SK-N-SH (cell line): ENCODE data around the gene PSMD9. TPM values are rescaled to one million over a fixed set of nuclear protein-coding genes. Genes with fewer than 3 reads are reported as not detected.

Experiments
- CTCF ChIA-PET: fragments of 300-600, 350-600 bp; formaldehyde crosslinking; extraction: SDS; loops from one replicate; lab custom pipeline; 2021; lab: Yijun Ruan, JAX
- POLR2A ChIA-PET: fragments of 350-600 bp; sonication (Branson Sonifier 250); formaldehyde crosslinking; extraction: SDS; loops from one replicate; lab custom pipeline; 2020; ENCODE audit warnings: antibody characterized with exemption, inconsistent platforms; lab: Yijun Ruan, JAX
- DNase-seq: peaks from one replicate; pipeline ENCODE4 v3.0.0; 2012
- H2AFZ ChIP-seq: fragments of 200-600 bp; sonication (generic); 2 replicates; pipeline ENCODE4 v1.8.1; 2016; ENCODE audit warnings: antibody characterized with exemption, mild to moderate bottlenecking, low read depth
- H3F3A ChIP-seq: fragments of 200-600 bp; sonication (generic); replicated peaks from 2 replicates; pipeline ENCODE3; 2016; ENCODE audit warnings: antibody characterized with exemption, mild to moderate bottlenecking; ENCODE audit not compliant: insufficient read depth
- H3K27ac ChIP-seq, 2 experiments: fragments of 200-500 bp in 1 of 2; fragments of 200-600 bp in 1 of 2; sonication (Bioruptor generic) in 1 of 2; sonication (generic), shearing (Covaris generic) in 1 of 2; 2 replicates each; pipeline versions ENCODE4 v1.5.1 to v1.6.1; 2014 to 2016; ENCODE audit warnings: low read depth in 2 of 2, inconsistent platforms in 1 of 2, low read length in 1 of 2, mild to moderate bottlenecking in 1 of 2, mixed read lengths in 1 of 2
- H3K27me3 ChIP-seq: fragments of 200-600 bp; sonication (generic), shearing (Covaris generic); 2 replicates; pipeline ENCODE4 v1.6.1; 2016; ENCODE audit warnings: mixed run types; ENCODE audit not compliant: insufficient read depth
- H3K36me3 ChIP-seq, 2 experiments: fragments of 200-500 bp in 1 of 2; fragments of 200-600 bp in 1 of 2; sonication (Bioruptor generic) in 1 of 2; sonication (generic) in 1 of 2; replicated peaks in 1 of 2; 2 replicates each; pipeline versions ENCODE3 to v1.5.1; 2014 to 2016; ENCODE audit warnings: low read length in 1 of 2, mild to moderate bottlenecking in 1 of 2; ENCODE audit not compliant: insufficient read depth in 2 of 2, control insufficient read depth in 1 of 2
- H3K4me1 ChIP-seq, 2 experiments: fragments of 200-500 bp in 1 of 2; fragments of 200-600 bp in 1 of 2; sonication (Bioruptor generic) in 1 of 2; sonication (generic), shearing (Covaris generic) in 1 of 2; 2 replicates each; pipeline versions ENCODE4 v1.5.1 to v1.6.1; 2014 to 2016; ENCODE audit warnings: low read depth in 1 of 2, low read length in 1 of 2, mixed run types in 1 of 2; ENCODE audit not compliant: insufficient read depth in 2 of 2, control insufficient read depth in 1 of 2
- H3K4me2 ChIP-seq: fragments of 200-600 bp; sonication (generic), shearing (Covaris generic); 2 replicates; pipeline ENCODE4 v1.6.1; 2017; ENCODE audit warnings: mixed run types
- H3K4me3 ChIP-seq, 2 experiments: fragments of 200-500 bp in 1 of 2; fragments of 200-600 bp in 1 of 2; sonication (Bioruptor generic) in 1 of 2; sonication (generic), shearing (Covaris generic) in 1 of 2; 2 replicates each; pipeline versions ENCODE4 v1.5.1 to v1.8.1; 2014 to 2016; ENCODE audit warnings: low read depth in 2 of 2, inconsistent platforms in 1 of 2, low read length in 1 of 2, mild to moderate bottlenecking in 1 of 2, mixed read lengths in 1 of 2, moderate library complexity in 1 of 2
- H3K79me2 ChIP-seq: fragments of 200-600 bp; sonication (generic); 2 replicates; pipeline ENCODE4 v1.8.1; 2017; ENCODE audit warnings: mild to moderate bottlenecking; ENCODE audit not compliant: insufficient read depth
- H3K9ac ChIP-seq: fragments of 200-600 bp; sonication (generic); 2 replicates; pipeline ENCODE4 v1.6.1; 2017; ENCODE audit warnings: mixed run types
- H3K9me2 ChIP-seq: fragments of 200-600 bp; sonication (generic); 2 replicates; pipeline ENCODE4 v1.6.1; 2017; ENCODE audit warnings: mixed run types
- H3K9me3 ChIP-seq: fragments of 200-600 bp; sonication (generic); 2 replicates; pipeline ENCODE4 v1.6.1; 2017; ENCODE audit warnings: mixed run types, mild to moderate bottlenecking, moderate library complexity
- H4K20me1 ChIP-seq: fragments of 200-600 bp; sonication (generic); 2 replicates; pipeline ENCODE4 v1.6.1; 2017; ENCODE audit warnings: mild to moderate bottlenecking, mixed run types; ENCODE audit not compliant: insufficient read depth
- CTCF ChIP-seq: fragments of 200-600 bp; sonication (generic); IDR thresholded peaks from 2 replicates; pipeline ENCODE4 v1.6.1; 2017; ENCODE audit warnings: antibody characterized with exemption, mild to moderate bottlenecking, moderate library complexity
- EP300 ChIP-seq, 2 experiments: IDR thresholded peaks; 2 replicates each; pipeline versions ENCODE4 v1.4.0 to v1.6.1; 2012; ENCODE audit warnings: borderline replicate concordance in 1 of 2, low read depth in 1 of 2, low read length in 1 of 2
- NRF1 ChIP-seq: IDR thresholded peaks from 2 replicates; pipeline ENCODE4 v1.6.1; 2012; ENCODE audit warnings: low read depth, mild to moderate bottlenecking, low read length
- RAD21 ChIP-seq: IDR thresholded peaks from 2 replicates; pipeline ENCODE4 v1.6.1; 2012; ENCODE audit warnings: mild to moderate bottlenecking, low read length
- SMC3 ChIP-seq: IDR thresholded peaks from 2 replicates; pipeline ENCODE4 v1.6.1; 2012; ENCODE audit warnings: low read depth, low read length, improper control_type of control experiment
- whole genome bisulfite sequencing: methylation state at CpG from one replicate; pipeline ENCODE4 v1.1.6; 2017; ENCODE audit warnings: low lambda C conversion rate; 5-methylcytosine and 5-hydroxymethylcytosine counted together
- polyA plus RNA-seq, 3 experiments: library from polyadenylated mRNA; depleted of rRNA; stranded (reverse); fragments of >200 nt; gene quantifications; 2 replicates each; pipeline ENCODE4 v1.2.3, GENCODE V29; 2012

Gene PSMD9
- polyA plus RNA-seq, 1 of the 3 experiments (the other 2 are of a cell fraction): 227 TPM

- Histone ChIP-seq H3K9ac (no peak overlapping the region), H3K9me3 (0 out of 2 replicates have a peak, but pooled peaks cover 6% of the 10 kb centered on the region), H3K79me2 (no peaks in the 10 kb centered on the region; the same call in 1 of the 2 replicates), H3K27ac (no peak overlapping the region), H3K36me3 (peaks cover 0 to 23% of the 10 kb centered on the region in 2 experiments), H2AFZ (no peak overlapping the region), H3K9me2 (no peaks in the 10 kb centered on the region), H3F3A (peaks cover 24% of the 10 kb centered on the region), H3K4me2 (no peak overlapping the region), H3K27me3 (no peaks in the 10 kb centered on the region), H4K20me1 (no peaks in the 10 kb centered on the region), H3K4me3 (no peak overlapping the region), H3K4me1 (0 out of 4 replicates have a peak, but pooled peaks cover 0 to 3% of the 10 kb centered on the region in 2 experiments)
- no peak for TF ChIP-seq NRF1
- no peak for DNase-seq
- ChIA-PET CTCF (interaction anchor here (0.9 to 1.4 kb wide), 2 partner anchors 13 to 76 kb away, joined by 3 read pairs; no protein-coding TSS in a partner anchor), POLR2A (no interaction called here)
- 67% methylated on average over 3 of the region's 3 CpGs for WGBS
Observed at GRCh38 chr12:121953695-121954094, 65.1 kb downstream of the PSMD9 start.

- Histone ChIP-seq H3K4me2 (no peak overlapping the region), H3K79me2 (no peaks in the 10 kb centered on the region), H3F3A (peaks cover 19% of the 10 kb centered on the region), H3K4me1 (0 out of 4 replicates have a peak, but pooled peaks cover 0 to 5% of the 10 kb centered on the region in 2 experiments), H3K4me3 (no peak overlapping the region; a peak in 1 of 4 replicates), H3K27ac (no peak overlapping the region), H3K27me3 (no peaks in the 10 kb centered on the region), H3K9me2 (no peaks in the 10 kb centered on the region), H2AFZ (no peak overlapping the region), H3K9me3 (0 out of 2 replicates have a peak, but pooled peaks cover 6% of the 10 kb centered on the region), H4K20me1 (no peaks in the 10 kb centered on the region), H3K36me3 (peaks cover 0 to 24% of the 10 kb centered on the region in 2 experiments), H3K9ac (no peak overlapping the region)
- ChIA-PET POLR2A (no interaction called here), CTCF (interaction anchor here (1.1 kb wide), 1 partner anchor 167 kb away, joined by 3 read pairs; no protein-coding TSS in a partner anchor)
- peak; percentile 41 for DNase-seq
- TF ChIP-seq RAD21 (peak; percentile 42), EP300 (IDR thresholded peaks at IDR 0.05; ENCODE audit: borderline replicate concordance in 1 of 2, low read depth in 1 of 2, low read length in 1 of 2) (no peak), CTCF (peak; percentile 62), SMC3 (peak; percentile 49)
- WGBS: 90% methylated on average over 13 of the region's 13 CpGs
Observed at GRCh38 chr12:121955258-121956237, 67.0 kb downstream of the PSMD9 start.
